ENCODE data around the gene ZNF112.

Gene ZNF112

GRCh38 chr19:44280916-44281315 is 75.6 kb downstream of the ZNF112 start:
- DNase-seq, result no peak

GRCh38 chr19:44278181-44278690 is 78.2 kb downstream of the ZNF112 start:
- no peak for DNase-seq

GRCh38 chr19:44277331-44277730 is 79.1 kb downstream of the ZNF112 start:
- DNase-seq, result no peak
